Measurements from ENCODE around the gene IL15RA.
"Not testable (repeated sequence)": the region's sequence is repeated elsewhere in the genome, so short reads cannot be mapped to it uniquely, and the experiment has no call there.

The IL15RA gene

GRCh38 chr10:5963071-5963470 lies 14.3 kb downstream of the IL15RA start:
- no peaks in the 10 kb centered on the region for H3K9me2 ChIP-seq (replicated peaks; ENCODE audit: insufficient read depth, low read length)
- no peak overlapping the region for H3K9ac ChIP-seq (ENCODE audit: low read length)
- no peaks in the 10 kb centered on the region for H4K20me1 ChIP-seq (ENCODE audit: low read depth, low read length)
- H3K36me3 ChIP-seq (ENCODE audit: low read length), result no peaks in the 10 kb centered on the region
- no peaks in the 10 kb centered on the region for H3K27me3 ChIP-seq (ENCODE audit: low read length)
- no peak overlapping the region for H3K4me2 ChIP-seq (ENCODE audit: low read depth, low read length, poor library complexity, severe bottlenecking)
- TF ChIP-seq EZH2phosphoT487 (conservative IDR thresholded peaks at IDR 0.05; ENCODE audit: low read length), result no peak
- no peak for TF ChIP-seq CTCF (IDR thresholded peaks at IDR 0.05; ENCODE audit: insufficient read depth, low read length, poor library complexity, severe bottlenecking)
- H3F3A ChIP-seq (ENCODE audit: insufficient read depth), result no peaks in the 10 kb centered on the region
- H3K27ac ChIP-seq (ENCODE audit: low read depth, low read length), result no peak overlapping the region
- no peaks in the 10 kb centered on the region for H3K79me2 ChIP-seq (ENCODE audit: insufficient read depth, low read length)
- no peak overlapping the region for H3K4me3 ChIP-seq (ENCODE audit: insufficient read depth, low read length, poor library complexity, severe bottlenecking)
- H2AFZ ChIP-seq (ENCODE audit: low read depth, low read length, severe bottlenecking), result no peak overlapping the region
- no peaks in the 10 kb centered on the region for H3K9me3 ChIP-seq (ENCODE audit: insufficient read depth, low read length)

- H3K27me3 ChIP-seq (ENCODE audit: low read length); H4K20me1 ChIP-seq (ENCODE audit: low read depth, low read length); H3K4me2 ChIP-seq (ENCODE audit: low read depth, low read length, poor library complexity, severe bottlenecking); H3K9me2 ChIP-seq (replicated peaks; ENCODE audit: insufficient read depth, low read length); H3K9ac ChIP-seq (ENCODE audit: low read length); H3K36me3 ChIP-seq (ENCODE audit: low read length); H3F3A ChIP-seq (ENCODE audit: insufficient read depth); H2AFZ ChIP-seq (ENCODE audit: low read depth, low read length, severe bottlenecking); H3K27ac ChIP-seq (ENCODE audit: low read depth, low read length); H3K9me3 ChIP-seq (ENCODE audit: insufficient read depth, low read length); H3K79me2 ChIP-seq (ENCODE audit: insufficient read depth, low read length); H3K4me3 ChIP-seq (ENCODE audit: insufficient read depth, low read length, poor library complexity, severe bottlenecking): not testable (repeated sequence)
Measured at GRCh38 chr10:5962358-5962940, 14.9 kb downstream of the IL15RA start.

GRCh38 chr10:5961405-5962100 lies 15.8 kb downstream of the IL15RA start:
- Histone ChIP-seq H3K79me2 (ENCODE audit: insufficient read depth, low read length) (no peaks in the 10 kb centered on the region), H3K4me3 (ENCODE audit: insufficient read depth, low read length, poor library complexity, severe bottlenecking) (no peak overlapping the region), H3K4me2 (ENCODE audit: low read depth, low read length, poor library complexity, severe bottlenecking) (no peak overlapping the region), H3K27me3 (ENCODE audit: low read length) (no peaks in the 10 kb centered on the region), H3F3A (ENCODE audit: insufficient read depth) (no peaks in the 10 kb centered on the region), H3K27ac (ENCODE audit: low read depth, low read length) (no peak overlapping the region), H3K9ac (ENCODE audit: low read length) (no peak overlapping the region), H3K9me3 (ENCODE audit: insufficient read depth, low read length) (no peaks in the 10 kb centered on the region), H2AFZ (ENCODE audit: low read depth, low read length, severe bottlenecking) (no peak overlapping the region), H3K9me2 (replicated peaks; ENCODE audit: insufficient read depth, low read length) (no peaks in the 10 kb centered on the region), H3K36me3 (ENCODE audit: low read length) (no peaks in the 10 kb centered on the region), H4K20me1 (ENCODE audit: low read depth, low read length) (no peaks in the 10 kb centered on the region)
- TF ChIP-seq CTCF (IDR thresholded peaks at IDR 0.05; ENCODE audit: insufficient read depth, low read length, poor library complexity, severe bottlenecking) (no peak), EZH2phosphoT487 (conservative IDR thresholded peaks at IDR 0.05; ENCODE audit: low read length) (no peak)

- H3K9me3 ChIP-seq (ENCODE audit: insufficient read depth, low read length); H3K4me3 ChIP-seq (ENCODE audit: insufficient read depth, low read length, poor library complexity, severe bottlenecking); H3K9me2 ChIP-seq (replicated peaks; ENCODE audit: insufficient read depth, low read length); H4K20me1 ChIP-seq (ENCODE audit: low read depth, low read length); H3K9ac ChIP-seq (ENCODE audit: low read length); H3K36me3 ChIP-seq (ENCODE audit: low read length); H3K27ac ChIP-seq (ENCODE audit: low read depth, low read length); H3F3A ChIP-seq (ENCODE audit: insufficient read depth); H3K27me3 ChIP-seq (ENCODE audit: low read length); H2AFZ ChIP-seq (ENCODE audit: low read depth, low read length, severe bottlenecking); H3K4me2 ChIP-seq (ENCODE audit: low read depth, low read length, poor library complexity, severe bottlenecking); H3K79me2 ChIP-seq (ENCODE audit: insufficient read depth, low read length): not testable (repeated sequence)
Measured at GRCh38 chr10:5960973-5961275, 16.4 kb downstream of the IL15RA start.
